Retinal pigment epithelial cell (primary cell): ENCODE results near the gene TMX2.
A peak's percentile ranks its signal among the peaks of the same experiment; 100 is the strongest.

Experiments
- DNase-seq: peaks from one replicate; pipeline ENCODE4 v3.0.0-alpha.2; 2010; ENCODE audit warnings: low read depth
- H3K4me3 ChIP-seq: 2 replicates; pipeline ENCODE4 v1.5.1; 2011; ENCODE audit warnings: mild to moderate bottlenecking, low read length, control low read depth, moderate library complexity
- TF ChIP-seq, protein P1 (sequence below): conservative IDR thresholded peaks from 2 replicates; pipeline ENCODE4 v1.5.1; 2011; ENCODE audit warnings: low read depth, low read length, control low read depth, inconsistent platforms

The TMX2 gene

DNA sequence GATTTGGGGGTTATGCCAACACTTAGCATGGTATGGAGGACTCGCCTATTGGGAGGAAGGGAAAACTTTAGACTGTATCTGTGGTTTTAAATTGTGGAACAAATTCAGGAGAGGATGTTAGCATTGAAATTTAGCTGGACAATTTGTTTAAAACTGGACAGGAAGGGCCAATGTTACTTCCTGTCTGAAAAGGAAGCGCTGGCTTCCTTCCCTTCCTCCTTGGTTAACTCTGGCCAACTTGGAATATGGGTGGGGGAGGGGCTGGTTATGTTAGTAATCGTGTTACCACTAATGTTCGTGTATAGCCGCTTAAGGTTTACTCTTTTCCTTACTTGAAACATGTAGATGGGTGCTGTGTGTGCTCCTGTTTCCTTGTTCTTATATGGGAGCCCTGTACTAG is 63.1 kb downstream of the TMX2 start:
- TF ChIP-seq, protein P1, sequence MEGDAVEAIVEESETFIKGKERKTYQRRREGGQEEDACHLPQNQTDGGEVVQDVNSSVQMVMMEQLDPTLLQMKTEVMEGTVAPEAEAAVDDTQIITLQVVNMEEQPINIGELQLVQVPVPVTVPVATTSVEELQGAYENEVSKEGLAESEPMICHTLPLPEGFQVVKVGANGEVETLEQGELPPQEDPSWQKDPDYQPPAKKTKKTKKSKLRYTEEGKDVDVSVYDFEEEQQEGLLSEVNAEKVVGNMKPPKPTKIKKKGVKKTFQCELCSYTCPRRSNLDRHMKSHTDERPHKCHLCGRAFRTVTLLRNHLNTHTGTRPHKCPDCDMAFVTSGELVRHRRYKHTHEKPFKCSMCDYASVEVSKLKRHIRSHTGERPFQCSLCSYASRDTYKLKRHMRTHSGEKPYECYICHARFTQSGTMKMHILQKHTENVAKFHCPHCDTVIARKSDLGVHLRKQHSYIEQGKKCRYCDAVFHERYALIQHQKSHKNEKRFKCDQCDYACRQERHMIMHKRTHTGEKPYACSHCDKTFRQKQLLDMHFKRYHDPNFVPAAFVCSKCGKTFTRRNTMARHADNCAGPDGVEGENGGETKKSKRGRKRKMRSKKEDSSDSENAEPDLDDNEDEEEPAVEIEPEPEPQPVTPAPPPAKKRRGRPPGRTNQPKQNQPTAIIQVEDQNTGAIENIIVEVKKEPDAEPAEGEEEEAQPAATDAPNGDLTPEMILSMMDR: no peak
- H3K4me3 ChIP-seq: no peak overlapping the region
- DNase-seq: no peak

GRCh38 chr11:57776031-57776521 is 63.7 kb downstream of the TMX2 start:
- no peak overlapping the region for H3K4me3 ChIP-seq
- DNase-seq: peak; percentile 82
- TF ChIP-seq, protein P1: no peak

DNA sequence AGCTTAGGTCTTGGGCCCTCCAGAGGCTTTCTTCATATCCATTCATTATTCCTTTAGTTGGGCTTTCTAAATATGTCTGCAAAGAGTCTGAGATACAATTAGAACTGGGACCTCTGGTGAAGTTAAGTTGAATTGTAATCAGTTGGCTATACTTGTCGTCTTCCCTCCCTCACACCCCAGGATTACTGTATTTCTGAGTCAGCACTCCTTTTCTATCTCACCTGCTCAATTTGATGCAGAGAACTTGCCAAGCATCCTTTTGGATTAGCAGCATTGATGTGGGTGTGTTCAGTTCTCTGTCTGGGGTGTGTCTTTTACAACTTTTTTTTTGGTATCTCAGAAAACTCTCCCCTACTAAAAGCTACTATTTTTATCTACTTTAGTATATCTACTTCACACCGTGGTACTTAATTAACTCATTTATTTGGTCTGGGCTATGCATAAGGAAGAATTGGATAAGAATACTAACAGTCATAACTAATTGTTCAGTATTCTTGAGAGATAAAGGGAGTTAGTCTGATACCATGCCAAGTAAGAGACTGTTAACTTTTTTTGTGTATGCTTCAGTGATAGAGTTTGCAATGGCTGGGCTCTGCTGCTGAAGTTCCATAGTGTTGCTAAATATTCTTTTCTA is 64.3 kb downstream of the TMX2 start:
- H3K4me3 ChIP-seq: no peak overlapping the region
- DNase-seq: no peak
- TF ChIP-seq, protein P1: no peak

DNA sequence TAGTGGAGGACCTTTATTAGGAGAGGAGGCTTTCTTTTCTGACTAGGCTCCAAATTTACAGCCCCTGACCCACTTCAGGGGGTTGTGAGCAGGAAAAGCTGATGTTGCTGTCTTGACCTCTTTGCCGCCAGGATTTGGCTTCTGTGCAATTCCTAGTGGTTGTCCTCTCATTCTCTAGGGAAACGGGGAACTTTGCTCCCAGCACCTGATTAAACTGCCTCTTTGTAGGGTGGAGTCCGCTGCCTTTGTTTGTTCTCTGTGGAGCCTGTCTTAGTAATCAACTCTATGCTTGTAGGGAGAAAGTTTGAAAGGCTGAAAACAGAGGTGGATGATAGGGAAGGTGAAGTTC is 65.5 kb downstream of the TMX2 start:
- H3K4me3 ChIP-seq: peak overlapping the region; percentile 26
- TF ChIP-seq, protein P1: no peak
- no peak for DNase-seq

- DNase-seq: peak; percentile 100
- TF ChIP-seq, protein P1: no peak
- H3K4me3 ChIP-seq: peak overlapping the region; percentile 31
Observed at GRCh38 chr11:57778318-57779037, 66.1 kb downstream of the TMX2 start.

DNA sequence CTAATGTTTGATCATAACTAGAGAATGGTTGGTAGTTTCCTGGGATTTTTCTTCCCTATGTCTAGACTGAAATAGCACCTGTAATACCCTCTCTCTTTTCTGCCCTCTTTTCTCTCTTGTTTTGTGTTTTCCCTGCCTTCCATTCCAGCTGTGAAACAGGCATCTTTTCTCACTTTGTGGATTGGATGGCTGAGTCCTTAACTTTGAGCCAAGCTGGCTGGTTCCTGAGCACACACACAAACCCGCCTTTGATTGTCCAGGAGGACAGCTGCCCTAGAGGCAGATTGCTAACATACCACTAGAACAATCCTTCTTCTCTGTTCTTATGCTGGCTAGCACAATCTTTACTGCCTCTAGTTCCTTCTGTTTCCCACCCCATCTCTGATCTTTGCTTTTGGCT is 66.9 kb downstream of the TMX2 start:
- TF ChIP-seq, protein P1: peak; percentile 21
- no peak overlapping the region for H3K4me3 ChIP-seq
- DNase-seq: no peak

DNA sequence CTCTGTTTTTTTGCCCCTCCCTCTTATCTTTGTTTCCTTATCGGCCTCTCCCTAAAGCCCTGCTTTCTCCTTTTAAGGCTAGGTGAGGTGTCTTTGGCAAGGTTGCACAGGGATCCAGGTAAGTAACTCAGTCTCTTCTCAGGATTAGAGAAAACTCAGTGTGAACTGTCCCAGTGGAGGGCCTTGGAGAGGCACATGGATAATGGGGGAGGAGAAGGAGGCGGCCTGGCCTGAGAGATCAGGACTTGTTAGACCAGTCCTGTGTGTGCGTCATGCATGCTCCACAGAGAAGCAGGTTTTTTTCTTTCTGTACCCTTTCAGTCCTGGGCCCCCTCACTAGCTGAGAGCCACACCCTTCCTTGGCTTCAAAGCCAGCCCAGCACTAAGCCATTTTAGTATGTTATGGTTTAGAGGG is 69.1 kb downstream of the TMX2 start:
- TF ChIP-seq, protein P1: no peak
- no peak for DNase-seq
- H3K4me3 ChIP-seq: no peak overlapping the region
